ENCODE measurements around the gene EEIG1. TPM values are rescaled to one million over a fixed set of nuclear protein-coding genes. Genes with fewer than 3 reads are reported as not detected.

EEIG1 gene
- total and polyA plus RNA-seq, 2 of the 4 experiments (the other 2 are of a cell fraction) = 1.1 to 23.2 TPM

- Histone ChIP-seq H3K9ac (ENCODE audit: low read depth, low read length) (no peak overlapping the region), H4K91ac (ENCODE audit: insufficient read depth, low read depth, low read length) (no peak overlapping the region), H3K4me2 (ENCODE audit: low read depth, low read length) (no peak overlapping the region), H3K23ac (ENCODE audit: low read depth, low read length) (no peak overlapping the region), H4K5ac (ENCODE audit: low read depth, low read length) (no peak overlapping the region), H4K8ac (ENCODE audit: low read depth in 2 of 2, low read length in 2 of 2) (no peak overlapping the region), H3K14ac (replicated peaks; ENCODE audit: low read depth, low read length) (no peak overlapping the region), H2BK15ac (ENCODE audit: low read depth, low read length) (no peak overlapping the region), H3K79me1 (ENCODE audit: low read depth in 1 of 2, low read length in 2 of 2) (peaks cover 0 to 10% of the 10 kb centered on the region in 2 experiments; a peak in 1 of 4 replicates), H3K36me3 (ENCODE audit: control insufficient read depth, insufficient read depth, low read length) (peaks cover 34% of the 10 kb centered on the region), H3K4ac (ENCODE audit: low read depth, low read length) (no peak overlapping the region), H3K56ac (ENCODE audit: extremely low read depth, insufficient read depth, low read length) (no peak overlapping the region), H2BK120ac (ENCODE audit: low read depth, low read length) (no peak overlapping the region), H3K4me3 (ENCODE audit: insufficient read depth, low read depth, low read length) (no peak overlapping the region), H3K18ac (ENCODE audit: low read depth, low read length) (no peak overlapping the region), H3K9me3 (ENCODE audit: control insufficient read depth, insufficient read depth, low read length) (no peaks in the 10 kb centered on the region), H3K27me3 (ENCODE audit: control insufficient read depth, insufficient read depth, low read length) (no peaks in the 10 kb centered on the region), H2AK5ac (ENCODE audit: low read depth, low read length) (0 out of 2 replicates have a peak overlapping the region, but pooled peaks have one; percentile 28), H2BK5ac (ENCODE audit: low read depth, low read length, poor library complexity, severe bottlenecking) (no peak overlapping the region), H4K20me1 (ENCODE audit: insufficient read depth, low read length) (peaks cover 12% of the 10 kb centered on the region; the same call in 1 of the 2 replicates), H3K27ac (ENCODE audit: insufficient read depth, low read length) (no peak overlapping the region), H3K4me1 (ENCODE audit: control insufficient read depth, insufficient read depth, low read length) (peaks cover 5% of the 10 kb centered on the region; the same call in 1 of the 2 replicates), H3K9me1 (ENCODE audit: insufficient read depth, low read length) (peaks cover 3% of the 10 kb centered on the region; the same call in 1 of the 2 replicates), H2BK20ac (ENCODE audit: low read depth, low read length) (no peak overlapping the region), H2AK9ac (replicated peaks; ENCODE audit: low read depth, low read length, poor library complexity) (peak overlapping the region; percentile 66), H2AFZ (replicated peaks; ENCODE audit: low read length, poor library complexity) (peak overlapping the region; percentile 80)
- ChIA-PET POLR2A (ENCODE audit: unreplicated experiment) (no interaction called here), CTCF (interaction anchor here (0.6 to 2.8 kb wide), 11 partner anchors 11 to 156 kb away, joined by 3 to 15 read pairs (median 4); no protein-coding TSS in a partner anchor)
- in situ Hi-C loops (cut with MboI; ENCODE audit: low sequenced_read_pairs) = no loop called here
- WGBS, 2 experiments (ENCODE audit: extremely low coverage in 2 of 2, insufficient read length in 1 of 2) = 77% methylated on average over 7 of the region's 14 CpGs; no CpG with 5 or more reads in 1 of the 2 experiments
- no TSS peak for BruUV-seq (replicated peaks)
- dilution Hi-C loops (cut with HindIII; ENCODE audit: low sequenced_read_pairs, unreplicated experiment) = no loop called here
- intact Hi-C loops (cut with micrococcal nuclease) = loop anchor here (1.0 to 5.0 kb wide), 4 partner anchors 138 to 174 kb away; no protein-coding TSS in a partner anchor
- DNase-seq = no peak
- no peak for ATAC-seq (ENCODE audit: low read depth)
- TF ChIP-seq BHLHE40 (IDR thresholded peaks at IDR 0.05; ENCODE audit: low read depth, low read length) (no peak), RCOR1 (IDR thresholded peaks at IDR 0.05; ENCODE audit: insufficient replicate concordance, low read length) (no peak), FOS (IDR thresholded peaks at IDR 0.05; ENCODE audit: low read depth, low read length) (no peak), RAD21 (IDR thresholded peaks at IDR 0.05; ENCODE audit: low read length) (no peak), ELK1 (IDR thresholded peaks at IDR 0.05; ENCODE audit: borderline replicate concordance, low read depth, low read length) (no peak), USF2 (IDR thresholded peaks at IDR 0.05; ENCODE audit: low read depth, low read length) (no peak), POLR2A (IDR thresholded peaks at IDR 0.05; ENCODE audit: low read depth, low read length) (no peak), NFE2L2 (IDR thresholded peaks at IDR 0.05; ENCODE audit: low read depth, low read length) (no peak), MAFK (IDR thresholded peaks at IDR 0.05; ENCODE audit: low read depth, low read length) (no peak)
Measured at GRCh38 chr9:127943011-127943662, 37.7 kb downstream of the EEIG1 start.
